ENCODE results near the gene REP15.

DNA sequence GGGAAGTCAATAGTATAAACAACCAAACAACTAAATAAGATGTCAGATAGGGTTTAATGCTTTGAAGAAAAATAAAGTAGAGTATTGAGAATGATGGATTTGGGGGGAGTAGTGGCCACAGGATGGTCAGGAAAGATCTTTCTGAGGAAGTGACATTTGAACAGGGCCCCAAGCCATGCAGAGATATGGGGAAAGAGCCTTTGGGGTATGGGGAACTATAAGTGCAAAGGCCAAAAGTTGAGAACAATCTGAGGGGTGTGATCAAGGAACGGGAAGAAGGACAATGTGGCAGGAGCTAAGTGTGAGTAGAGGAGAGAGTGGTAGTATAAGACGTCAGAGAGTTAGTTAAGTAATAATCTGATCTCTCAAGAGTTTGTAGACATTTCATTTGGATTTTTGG lies 15.7 kb downstream of the REP15 start:
- TF ChIP-seq EZH2phosphoT487 (IDR thresholded peaks at IDR 0.05; ENCODE audit: low read length), result no peak
- TF ChIP-seq, protein P1, sequence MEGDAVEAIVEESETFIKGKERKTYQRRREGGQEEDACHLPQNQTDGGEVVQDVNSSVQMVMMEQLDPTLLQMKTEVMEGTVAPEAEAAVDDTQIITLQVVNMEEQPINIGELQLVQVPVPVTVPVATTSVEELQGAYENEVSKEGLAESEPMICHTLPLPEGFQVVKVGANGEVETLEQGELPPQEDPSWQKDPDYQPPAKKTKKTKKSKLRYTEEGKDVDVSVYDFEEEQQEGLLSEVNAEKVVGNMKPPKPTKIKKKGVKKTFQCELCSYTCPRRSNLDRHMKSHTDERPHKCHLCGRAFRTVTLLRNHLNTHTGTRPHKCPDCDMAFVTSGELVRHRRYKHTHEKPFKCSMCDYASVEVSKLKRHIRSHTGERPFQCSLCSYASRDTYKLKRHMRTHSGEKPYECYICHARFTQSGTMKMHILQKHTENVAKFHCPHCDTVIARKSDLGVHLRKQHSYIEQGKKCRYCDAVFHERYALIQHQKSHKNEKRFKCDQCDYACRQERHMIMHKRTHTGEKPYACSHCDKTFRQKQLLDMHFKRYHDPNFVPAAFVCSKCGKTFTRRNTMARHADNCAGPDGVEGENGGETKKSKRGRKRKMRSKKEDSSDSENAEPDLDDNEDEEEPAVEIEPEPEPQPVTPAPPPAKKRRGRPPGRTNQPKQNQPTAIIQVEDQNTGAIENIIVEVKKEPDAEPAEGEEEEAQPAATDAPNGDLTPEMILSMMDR (IDR thresholded peaks at IDR 0.05; ENCODE audit: low read length), result no peak

All from MM.1S (cell line).